Body of pancreas (tissue), 4 donors: ENCODE results near the gene ECM2.

Experiments used
- CTCF ChIP-seq, 7 experiments: fragments of 450-650 bp in 4 of 7; fragments of 200-600 bp in 3 of 7; sonication (generic) in 3 of 7; IDR thresholded peaks; one replicate each; pipeline ENCODE4 v1.5.1; 2016 to 2019; ENCODE audit warnings: antibody characterized with exemption in 7 of 7
- POLR2A ChIP-seq, 3 donors: fragments of 450-650 bp; IDR thresholded peaks; one replicate each; pipeline ENCODE4 v1.6.1; 2016; ENCODE audit warnings: antibody characterized with exemption in 3 of 3, mild to moderate bottlenecking in 2 of 3

GRCh38 chr9:92512622-92513021 lies 23.2 kb downstream of the ECM2 start:
- no peak for TF ChIP-seq CTCF (IDR thresholded peaks at IDR 0.05)
- TF ChIP-seq POLR2A (IDR thresholded peaks at IDR 0.05): no peak
